ENCODE measurements around the gene FOXK1. TPM values are rescaled to one million over a fixed set of nuclear protein-coding genes. Genes with fewer than 3 reads are reported as not detected.

The FOXK1 gene
- total and polyA plus RNA-seq, 9 of the 15 experiments (the other 6 are each of a cell fraction or from before 2014, with no cell fraction given): 0.32 to 45.5 (median 8.1) TPM

DNA sequence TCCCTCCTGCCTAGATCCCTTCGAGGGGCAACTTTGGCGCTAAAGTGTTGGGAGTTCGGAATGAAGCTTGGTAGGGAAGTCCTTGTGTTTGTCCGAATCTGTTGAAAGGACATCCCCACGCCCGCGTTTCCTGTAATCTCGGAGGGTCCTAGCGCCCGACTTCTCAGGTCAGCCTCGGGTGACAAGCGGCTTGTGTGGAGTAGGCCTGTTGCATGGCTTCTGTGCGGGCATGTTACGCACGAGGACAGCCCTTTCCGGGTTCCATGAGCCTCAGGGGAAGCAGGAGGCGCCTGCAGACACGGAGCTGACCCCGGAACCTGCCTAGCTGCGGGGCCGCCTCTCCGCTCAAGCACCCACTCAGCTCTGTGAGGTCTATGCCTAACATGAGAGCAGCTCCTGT, 64.9 kb downstream of the FOXK1 start:
- Histone ChIP-seq H3K4me1 (replicated peaks in 1 of 2; ENCODE audit: control insufficient read depth in 2 of 2, insufficient read depth in 2 of 2, low read length in 2 of 2) (peaks cover 18 to 36% of the 10 kb centered on the region in 2 experiments), H3K27ac (ENCODE audit: extremely low read depth, low read depth, low read length) (no peak overlapping the region), H3K9me3 (replicated peaks; ENCODE audit: control insufficient read depth, insufficient read depth, low read depth, low read length) (no peaks in the 10 kb centered on the region), H3K36me3 (ENCODE audit: control insufficient read depth, insufficient read depth, low read length) (peaks cover 65% of the 10 kb centered on the region; the same call in 2 of the 3 replicates), H3K9me1 (ENCODE audit: control insufficient read depth, insufficient read depth, low read length) (peaks cover 3% of the 10 kb centered on the region), H4K20me1 (replicated peaks; ENCODE audit: control insufficient read depth, insufficient read depth, low read length) (peaks cover 1% of the 10 kb centered on the region), H3K27me3 (ENCODE audit: control insufficient read depth in 2 of 2, insufficient read depth in 2 of 2, low read length in 2 of 2) (no peaks in the 10 kb centered on the region), H2AFZ (ENCODE audit: low read depth, low read length) (no peak overlapping the region), H3K4me3 (no peak overlapping the region), H3K4me2 (ENCODE audit: insufficient read depth, low read length) (no peak overlapping the region; the same call in 1 of the 2 replicates), H3K79me2 (ENCODE audit: control insufficient read depth, insufficient read depth, low read length) (peaks cover 33% of the 10 kb centered on the region), H3K9ac (ENCODE audit: insufficient read depth in 1 of 2, low read depth in 2 of 2, low read length in 2 of 2) (no peak overlapping the region; a peak in 1 of 4 replicates)
- FAIRE-seq: no peak
- ATAC-seq: no peak
- in situ Hi-C loops (cut with MboI): no loop called here
- ChIA-PET CTCF (ENCODE audit: low intra/inter-chr PET ratio) (no interaction called here), POLR2A (interaction anchor here (0.5 kb wide), 1 partner anchor 40 kb away, joined by 3 read pairs; no protein-coding TSS in a partner anchor)
- TF ChIP-seq MECOM (CRISPR knock-in tag; IDR thresholded peaks at IDR 0.05) (no peak), RBM15 (IDR thresholded peaks at IDR 0.05; ENCODE audit: insufficient read depth, low read length) (no peak), ATF4 (CRISPR knock-in tag; IDR thresholded peaks at IDR 0.05) (no peak), ZNF175 (CRISPR knock-in tag; IDR thresholded peaks at IDR 0.05; ENCODE audit: low read depth) (no peak)
- no peak for DNase-seq (ENCODE audit: extremely low read depth in 1 of 4, low spot score in 3 of 4)
- 97% methylated on average over 18 of the region's 22 CpGs for WGBS (ENCODE audit: insufficient coverage, low coverage, missing lambda C conversion rate)
- BruUV-seq (replicated peaks): no TSS peak
- intact Hi-C loops (cut with micrococcal nuclease): no loop called here

GRCh38 chr7:4747746-4748145, 65.7 kb downstream of the FOXK1 start:
- no peak overlapping the region for H3K4me2 ChIP-seq (ENCODE audit: insufficient read depth, low read length)
- H3K9ac ChIP-seq (ENCODE audit: insufficient read depth in 1 of 2, low read depth in 2 of 2, low read length in 2 of 2): no peak overlapping the region
- peaks cover 18 to 38% of the 10 kb centered on the region in 2 experiments for H3K4me1 ChIP-seq (replicated peaks in 1 of 2; ENCODE audit: control insufficient read depth in 2 of 2, insufficient read depth in 2 of 2, low read length in 2 of 2)
- H2AFZ ChIP-seq (ENCODE audit: low read depth, low read length): no peak overlapping the region
- in situ Hi-C loops (cut with MboI) (no loop called here), intact Hi-C loops (cut with micrococcal nuclease) (no loop called here)
- peaks cover 62% of the 10 kb centered on the region; the same call in 2 of the 3 replicates for H3K36me3 ChIP-seq (ENCODE audit: control insufficient read depth, insufficient read depth, low read length)
- FAIRE-seq (no peak), ATAC-seq (no peak), DNase-seq (ENCODE audit: extremely low read depth in 1 of 4, low spot score in 3 of 4) (no peak)
- no peak overlapping the region for H3K27ac ChIP-seq (ENCODE audit: extremely low read depth, low read depth, low read length)
- no peak for TF ChIP-seq SRF (CRISPR knock-in tag; IDR thresholded peaks at IDR 0.05)
- no peak for TF ChIP-seq CEBPZ (IDR thresholded peaks at IDR 0.05; ENCODE audit: borderline replicate concordance, low read depth, low read length)
- no peak for TF ChIP-seq STAT5B (CRISPR knock-in tag; IDR thresholded peaks at IDR 0.05)
- TF ChIP-seq CREB1 (IDR thresholded peaks at IDR 0.05): no peak
- no peak for TF ChIP-seq CREB1 (CRISPR knock-in tag; IDR thresholded peaks at IDR 0.05)
- no peak for TF ChIP-seq ZNF124 (CRISPR knock-in tag; IDR thresholded peaks at IDR 0.05)
- no peak for TF ChIP-seq ZNF589 (CRISPR knock-in tag; IDR thresholded peaks at IDR 0.05; ENCODE audit: low read depth)
- no TSS peak for BruUV-seq (replicated peaks)
- H3K9me3 ChIP-seq (replicated peaks; ENCODE audit: control insufficient read depth, insufficient read depth, low read depth, low read length): no peaks in the 10 kb centered on the region
- no peak overlapping the region for H3K4me3 ChIP-seq
- ChIA-PET CTCF (ENCODE audit: low intra/inter-chr PET ratio) (no interaction called here), POLR2A (no interaction called here)
- H4K20me1 ChIP-seq (replicated peaks; ENCODE audit: control insufficient read depth, insufficient read depth, low read length): peaks cover under 1% of the 10 kb centered on the region
- peaks cover 3% of the 10 kb centered on the region for H3K9me1 ChIP-seq (ENCODE audit: control insufficient read depth, insufficient read depth, low read length)
- WGBS (ENCODE audit: insufficient coverage, low coverage, missing lambda C conversion rate): 94% methylated on average over 9 of the region's 11 CpGs
- no peaks in the 10 kb centered on the region for H3K27me3 ChIP-seq (ENCODE audit: control insufficient read depth in 2 of 2, insufficient read depth in 2 of 2, low read length in 2 of 2)
- H3K79me2 ChIP-seq (ENCODE audit: control insufficient read depth, insufficient read depth, low read length): peaks cover 34% of the 10 kb centered on the region

All from K562 (cell line).